Stimulated activated naive CD8-positive, alpha-beta T cell treated with anti-CD3 and anti-CD28 coated beads, Interleukin-15, amount 100 ng/mL, for 72 hours (primary cell): Measurements from ENCODE around the gene FYN.

Experiments
- ATAC-seq: fragments of 150-1000 bp; cut with Tn5 transposase; 2 replicates; pipeline ENCODE4 v1.10.0; 2021; ENCODE audit warnings: mild to moderate bottlenecking, moderate library complexity
- DNase-seq, 2 donors: peaks; one replicate each; pipeline ENCODE4 v3.0.0; 2021 to 2022
- H3K27ac Mint-ChIP-seq, 2 donors: one replicate each; pipeline ENCODE4 v1.8.0; 2022; ENCODE audit warnings: mild to moderate bottlenecking in 2 of 2, mixed read lengths in 2 of 2, moderate library complexity in 2 of 2
- H3K27me3 Mint-ChIP-seq: one replicate; pipeline ENCODE4 v1.8.0; 2022; ENCODE audit warnings: mixed read lengths
- H3K4me1 Mint-ChIP-seq: one replicate; pipeline ENCODE4 v1.8.0; 2022; ENCODE audit warnings: mild to moderate bottlenecking, mixed read lengths
- H3K4me3 Mint-ChIP-seq, 2 donors: one replicate each; pipeline ENCODE4 v1.8.0; 2022; ENCODE audit warnings: mild to moderate bottlenecking in 2 of 2, mixed read lengths in 2 of 2, moderate library complexity in 1 of 2
- H3K9me3 Mint-ChIP-seq, 2 donors: one replicate each; pipeline ENCODE4 v1.8.0; 2022; ENCODE audit warnings: mixed read lengths in 2 of 2

The FYN gene

DNA sequence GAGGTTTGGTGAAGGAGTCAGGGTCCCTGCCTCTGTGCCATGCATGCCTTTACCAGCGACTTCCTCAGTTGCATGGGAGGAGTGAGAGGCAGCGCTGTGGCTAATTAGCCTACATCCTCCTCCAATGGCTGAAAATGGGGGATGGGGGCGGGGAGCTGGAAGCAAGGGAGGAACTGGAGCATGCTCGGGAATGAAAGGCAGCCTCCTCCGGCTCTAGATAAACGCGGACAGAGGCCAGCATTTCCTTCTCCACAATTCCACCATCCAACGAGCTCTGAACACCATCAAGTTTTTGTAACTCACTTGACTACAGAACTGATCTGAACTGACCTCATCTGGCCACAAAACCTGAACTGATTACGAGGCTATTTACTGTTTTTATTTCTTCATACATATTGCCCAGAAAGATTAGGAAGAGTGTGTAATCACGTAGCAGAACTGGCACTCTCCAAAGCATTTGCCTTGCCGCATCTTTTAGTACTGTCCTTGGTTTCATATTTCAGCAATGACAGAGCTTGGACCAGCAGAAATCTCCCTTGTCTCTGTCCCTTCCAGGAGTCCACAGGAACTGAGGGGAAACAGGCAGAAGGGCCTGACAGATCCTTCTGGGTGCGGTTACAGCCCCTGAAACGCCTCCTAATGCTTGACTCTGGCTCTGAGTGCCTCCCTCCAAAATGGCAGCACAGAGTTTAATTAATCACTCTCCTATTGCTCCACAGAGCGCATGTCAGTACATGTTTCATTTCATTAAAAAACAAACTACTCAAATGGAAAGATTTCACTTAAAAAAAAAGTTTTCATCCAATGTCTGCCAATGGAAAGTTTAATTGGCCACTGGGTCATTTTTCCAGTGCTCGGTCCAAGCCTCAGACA lies 209.3 kb downstream of the FYN start:
- no peaks in the 10 kb centered on the region for H3K27me3 Mint-ChIP-seq
- ATAC-seq (peak; percentile 29), DNase-seq (no peak)
- H3K4me3 Mint-ChIP-seq: no peak overlapping the region
- no peaks in the 10 kb centered on the region for H3K9me3 Mint-ChIP-seq
- no peaks in the 10 kb centered on the region for H3K4me1 Mint-ChIP-seq
- peak overlapping the region; percentile 90 to 98 for H3K27ac Mint-ChIP-seq

GRCh38 chr6:111662794-111663593 lies 210.3 kb downstream of the FYN start:
- no peaks in the 10 kb centered on the region for H3K4me1 Mint-ChIP-seq
- H3K9me3 Mint-ChIP-seq: no peaks in the 10 kb centered on the region
- DNase-seq: no peak
- peak overlapping the region; percentile 41 to 87 for H3K27ac Mint-ChIP-seq
- no peaks in the 10 kb centered on the region for H3K27me3 Mint-ChIP-seq
- no peak overlapping the region for H3K4me3 Mint-ChIP-seq
- ATAC-seq: peak; percentile 44

- peak overlapping the region in 1 of 2 donors; percentile 80 for H3K27ac Mint-ChIP-seq
- ATAC-seq: no peak
Measured at GRCh38 chr6:111662072-111662793, 211.0 kb downstream of the FYN start.

GRCh38 chr6:111661541-111662061 lies 211.7 kb downstream of the FYN start:
- Mint-ChIP-seq H3K4me1 (no peaks in the 10 kb centered on the region), H3K9me3 (no peaks in the 10 kb centered on the region), H3K27me3 (no peaks in the 10 kb centered on the region), H3K27ac (peak overlapping the region in 1 of 2 donors; percentile 67), H3K4me3 (no peak overlapping the region)
- no peak for ATAC-seq
- no peak for DNase-seq

More at GRCh38 chr6:111662072-111662793, 211.0 kb downstream of the FYN start:
- H3K9me3 Mint-ChIP-seq: no peaks in the 10 kb centered on the region
- H3K4me3 Mint-ChIP-seq: no peak overlapping the region
- DNase-seq: no peak
- H3K27me3 Mint-ChIP-seq: no peaks in the 10 kb centered on the region
- no peaks in the 10 kb centered on the region for H3K4me1 Mint-ChIP-seq

DNA sequence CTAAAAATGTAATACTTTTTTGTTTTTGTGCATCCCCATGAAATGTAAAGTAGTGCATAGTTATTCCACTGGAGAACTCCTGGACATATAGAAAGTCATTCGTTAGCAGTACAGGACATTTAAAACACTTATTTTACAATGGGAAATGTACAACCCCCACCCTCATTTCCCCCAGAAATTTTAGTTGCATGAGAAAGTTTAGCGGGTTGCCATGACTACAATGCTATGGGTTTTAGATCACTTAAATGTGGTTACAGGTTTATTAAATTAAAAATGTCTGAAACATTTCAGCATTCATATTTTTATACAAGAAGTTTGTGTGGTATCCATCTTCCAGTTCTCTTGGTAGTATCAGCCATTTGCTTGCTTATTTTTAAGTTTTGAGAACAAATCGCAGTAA lies 212.7 kb downstream of the FYN start:
- DNase-seq (no peak), ATAC-seq (no peak)
- Mint-ChIP-seq H3K9me3 (no peaks in the 10 kb centered on the region), H3K27ac (no peak overlapping the region), H3K4me3 (no peak overlapping the region), H3K27me3 (no peaks in the 10 kb centered on the region), H3K4me1 (no peaks in the 10 kb centered on the region)

GRCh38 chr6:111658462-111659154 lies 214.6 kb downstream of the FYN start:
- no peaks in the 10 kb centered on the region for H3K4me1 Mint-ChIP-seq
- no peaks in the 10 kb centered on the region for H3K27me3 Mint-ChIP-seq
- no peak overlapping the region for H3K4me3 Mint-ChIP-seq
- H3K9me3 Mint-ChIP-seq: no peaks in the 10 kb centered on the region
- H3K27ac Mint-ChIP-seq: peak overlapping the region in 1 of 2 donors; percentile 82
- no peak for ATAC-seq
- DNase-seq: no peak

DNA sequence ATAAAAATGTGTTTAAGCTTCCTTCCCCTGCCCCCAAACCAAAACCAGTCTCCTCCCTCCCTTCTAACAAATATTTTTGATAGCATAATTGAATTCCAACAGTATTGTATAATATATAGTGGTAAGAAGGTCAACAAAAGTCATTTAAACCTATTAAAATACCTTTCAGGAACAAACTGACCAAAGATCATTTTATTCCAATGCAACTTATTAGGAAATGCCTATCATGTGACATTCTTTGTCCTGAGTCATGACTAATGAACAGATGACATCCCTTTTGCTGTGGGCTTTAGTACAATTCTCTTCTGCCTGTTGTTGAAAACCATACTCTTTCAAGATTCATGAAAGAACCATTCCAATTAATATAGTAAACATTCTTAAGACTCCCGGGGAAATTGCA lies 216.1 kb downstream of the FYN start:
- H3K9me3 Mint-ChIP-seq: no peaks in the 10 kb centered on the region
- H3K4me1 Mint-ChIP-seq: no peaks in the 10 kb centered on the region
- peak overlapping the region in 1 of 2 donors; percentile 5 for H3K27ac Mint-ChIP-seq
- no peak for DNase-seq
- no peaks in the 10 kb centered on the region for H3K27me3 Mint-ChIP-seq
- no peak overlapping the region for H3K4me3 Mint-ChIP-seq
- no peak for ATAC-seq

- H3K9me3 Mint-ChIP-seq: no peaks in the 10 kb centered on the region
- no peak overlapping the region for H3K4me3 Mint-ChIP-seq
- no peaks in the 10 kb centered on the region for H3K27me3 Mint-ChIP-seq
- ATAC-seq: no peak
- H3K27ac Mint-ChIP-seq: no peak overlapping the region
- no peaks in the 10 kb centered on the region for H3K4me1 Mint-ChIP-seq
- DNase-seq: no peak
Measured at GRCh38 chr6:111653979-111654378, 219.3 kb downstream of the FYN start.

GRCh38 chr6:111653434-111653833 lies 219.8 kb downstream of the FYN start:
- H3K27ac Mint-ChIP-seq: peak overlapping the region in 1 of 2 donors; percentile 87
- DNase-seq (no peak), ATAC-seq (no peak)
- H3K9me3 Mint-ChIP-seq: no peaks in the 10 kb centered on the region
- H3K4me3 Mint-ChIP-seq: no peak overlapping the region
- no peaks in the 10 kb centered on the region for H3K27me3 Mint-ChIP-seq
- H3K4me1 Mint-ChIP-seq: no peaks in the 10 kb centered on the region

DNA sequence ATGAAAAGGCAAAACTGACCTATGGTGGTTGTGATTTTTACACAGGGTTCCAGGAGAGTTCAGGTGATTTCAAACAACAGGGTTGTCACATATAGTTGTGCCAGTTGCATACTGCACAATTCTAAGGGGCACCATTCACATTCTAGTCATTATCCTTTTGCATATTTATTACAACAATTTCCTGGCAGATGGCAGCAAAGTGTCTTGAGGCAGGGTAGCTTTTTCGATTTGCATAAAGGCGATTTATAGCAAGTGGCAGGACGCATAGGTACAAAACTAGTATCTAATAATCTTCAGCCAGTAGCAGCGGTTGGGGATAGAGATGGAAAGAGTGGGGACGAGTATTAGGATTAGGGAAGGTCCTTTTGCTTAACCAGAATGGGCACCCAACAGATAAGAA lies 221.1 kb downstream of the FYN start:
- H3K4me1 Mint-ChIP-seq: no peaks in the 10 kb centered on the region
- H3K9me3 Mint-ChIP-seq: no peaks in the 10 kb centered on the region
- ATAC-seq (no peak), DNase-seq (no peak)
- no peak overlapping the region for H3K4me3 Mint-ChIP-seq
- no peaks in the 10 kb centered on the region for H3K27me3 Mint-ChIP-seq
- H3K27ac Mint-ChIP-seq: peak overlapping the region; percentile 1 to 6

- H3K4me1 Mint-ChIP-seq: no peaks in the 10 kb centered on the region
- DNase-seq: no peak
- ATAC-seq: no peak
- no peaks in the 10 kb centered on the region for H3K9me3 Mint-ChIP-seq
- H3K27ac Mint-ChIP-seq: peak overlapping the region; percentile 6 to 54
- no peak overlapping the region for H3K4me3 Mint-ChIP-seq
- H3K27me3 Mint-ChIP-seq: no peaks in the 10 kb centered on the region
Measured at GRCh38 chr6:111651185-111652034, 221.8 kb downstream of the FYN start.

DNA sequence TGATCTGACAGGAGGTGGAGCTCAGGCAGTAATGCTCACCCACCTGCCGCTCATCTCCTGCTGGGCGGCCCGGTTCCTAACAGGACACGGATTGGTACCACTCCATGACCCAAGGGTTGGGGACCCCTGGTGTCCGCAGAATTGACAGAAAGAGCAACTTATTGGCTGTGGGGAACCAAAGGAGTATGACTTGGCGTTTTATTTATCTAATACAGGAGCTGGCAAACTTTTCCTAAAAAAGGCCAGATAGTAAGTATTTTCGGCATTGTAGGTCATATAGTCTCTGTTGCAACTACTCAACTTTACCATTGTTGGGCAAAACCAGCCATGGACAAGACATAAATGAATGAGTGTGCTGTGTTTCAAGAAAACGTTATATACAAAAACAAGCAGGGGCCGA lies 223.2 kb downstream of the FYN start:
- H3K27ac Mint-ChIP-seq: no peak overlapping the region
- ATAC-seq: no peak
- no peaks in the 10 kb centered on the region for H3K4me1 Mint-ChIP-seq
- no peak overlapping the region for H3K4me3 Mint-ChIP-seq
- DNase-seq: no peak
- no peaks in the 10 kb centered on the region for H3K27me3 Mint-ChIP-seq
- H3K9me3 Mint-ChIP-seq: no peaks in the 10 kb centered on the region

- Mint-ChIP-seq H3K4me3 (no peak overlapping the region), H3K27me3 (no peaks in the 10 kb centered on the region), H3K27ac (peak overlapping the region in 1 of 2 donors; percentile 16), H3K4me1 (no peaks in the 10 kb centered on the region), H3K9me3 (no peaks in the 10 kb centered on the region)
- DNase-seq (no peak), ATAC-seq (no peak)
Measured at GRCh38 chr6:111648100-111648499, 225.2 kb downstream of the FYN start.

DNA sequence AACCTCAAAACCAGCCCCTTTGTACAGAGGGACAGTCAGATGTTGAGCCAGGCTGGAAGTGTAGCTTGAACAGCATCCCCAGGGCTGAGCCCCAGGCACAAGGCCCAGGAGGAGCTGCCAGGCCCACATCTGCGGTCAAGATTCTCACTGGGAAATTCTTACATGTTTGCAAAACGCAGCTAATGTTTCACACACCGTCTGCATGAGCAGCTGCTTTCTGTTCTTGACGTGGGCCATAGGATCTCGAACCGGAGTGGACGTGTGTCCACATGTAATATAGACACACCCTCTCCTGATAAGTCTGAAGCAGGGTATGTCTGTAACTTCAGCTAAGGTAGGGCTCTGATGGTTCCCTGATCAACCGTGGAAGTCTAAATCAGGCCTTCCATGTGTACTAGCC lies 226.3 kb downstream of the FYN start:
- DNase-seq: no peak
- Mint-ChIP-seq H3K27me3 (no peaks in the 10 kb centered on the region), H3K9me3 (no peaks in the 10 kb centered on the region), H3K27ac (peak overlapping the region in 1 of 2 donors; percentile 6), H3K4me3 (no peak overlapping the region), H3K4me1 (no peaks in the 10 kb centered on the region)
- ATAC-seq: no peak
